GM12874 (cell line): Measurements from ENCODE around the gene ZNF780B.

Source experiments
- TF ChIP-seq, protein P1 (sequence below): IDR thresholded peaks from 2 replicates; pipeline ENCODE4 v1.5.1; 2011; ENCODE audit warnings: low read depth, mild to moderate bottlenecking, control low read depth, low read length, moderate library complexity; ENCODE audit not compliant: insufficient read depth

The ZNF780B gene

DNA sequence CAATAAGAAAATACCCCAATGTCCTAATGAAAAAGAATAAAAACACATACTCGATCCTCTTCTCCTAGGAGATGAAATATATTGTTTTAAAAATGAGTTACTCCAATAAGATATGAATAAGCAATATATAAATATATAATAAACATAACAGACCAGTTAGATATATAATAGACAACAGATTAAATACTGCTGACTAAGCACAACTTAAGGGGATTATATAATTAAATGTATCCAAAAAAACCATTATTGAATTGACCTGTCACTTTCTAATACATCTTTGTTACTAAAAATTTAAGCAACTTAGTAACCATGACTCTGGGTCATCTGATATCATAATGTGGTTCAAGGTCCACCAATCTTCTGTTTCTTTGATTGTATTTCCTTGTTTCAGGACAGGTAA, 14.0 kb upstream of the ZNF780B start:
- TF ChIP-seq, protein P1, sequence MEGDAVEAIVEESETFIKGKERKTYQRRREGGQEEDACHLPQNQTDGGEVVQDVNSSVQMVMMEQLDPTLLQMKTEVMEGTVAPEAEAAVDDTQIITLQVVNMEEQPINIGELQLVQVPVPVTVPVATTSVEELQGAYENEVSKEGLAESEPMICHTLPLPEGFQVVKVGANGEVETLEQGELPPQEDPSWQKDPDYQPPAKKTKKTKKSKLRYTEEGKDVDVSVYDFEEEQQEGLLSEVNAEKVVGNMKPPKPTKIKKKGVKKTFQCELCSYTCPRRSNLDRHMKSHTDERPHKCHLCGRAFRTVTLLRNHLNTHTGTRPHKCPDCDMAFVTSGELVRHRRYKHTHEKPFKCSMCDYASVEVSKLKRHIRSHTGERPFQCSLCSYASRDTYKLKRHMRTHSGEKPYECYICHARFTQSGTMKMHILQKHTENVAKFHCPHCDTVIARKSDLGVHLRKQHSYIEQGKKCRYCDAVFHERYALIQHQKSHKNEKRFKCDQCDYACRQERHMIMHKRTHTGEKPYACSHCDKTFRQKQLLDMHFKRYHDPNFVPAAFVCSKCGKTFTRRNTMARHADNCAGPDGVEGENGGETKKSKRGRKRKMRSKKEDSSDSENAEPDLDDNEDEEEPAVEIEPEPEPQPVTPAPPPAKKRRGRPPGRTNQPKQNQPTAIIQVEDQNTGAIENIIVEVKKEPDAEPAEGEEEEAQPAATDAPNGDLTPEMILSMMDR, result no peak

DNA sequence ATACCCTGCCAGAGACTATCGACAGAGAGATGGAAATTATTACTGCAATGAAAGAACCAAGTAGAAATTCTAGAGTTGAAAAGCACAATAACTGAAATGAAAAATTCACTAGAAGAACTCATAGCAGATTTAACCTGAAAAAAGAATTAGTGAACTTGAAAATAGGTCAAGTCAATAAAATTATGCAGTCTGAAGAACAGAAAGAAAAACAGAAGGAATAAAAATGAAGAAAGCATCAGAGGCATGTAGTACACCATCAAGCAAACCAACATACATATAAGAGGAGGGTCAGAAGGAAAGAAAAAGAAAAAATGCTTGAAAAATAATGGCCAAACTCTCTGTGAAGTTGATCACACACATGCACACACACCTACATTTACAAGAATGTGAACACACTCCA, 3.6 kb upstream of the ZNF780B start:
- TF ChIP-seq, protein P1, result no peak

DNA sequence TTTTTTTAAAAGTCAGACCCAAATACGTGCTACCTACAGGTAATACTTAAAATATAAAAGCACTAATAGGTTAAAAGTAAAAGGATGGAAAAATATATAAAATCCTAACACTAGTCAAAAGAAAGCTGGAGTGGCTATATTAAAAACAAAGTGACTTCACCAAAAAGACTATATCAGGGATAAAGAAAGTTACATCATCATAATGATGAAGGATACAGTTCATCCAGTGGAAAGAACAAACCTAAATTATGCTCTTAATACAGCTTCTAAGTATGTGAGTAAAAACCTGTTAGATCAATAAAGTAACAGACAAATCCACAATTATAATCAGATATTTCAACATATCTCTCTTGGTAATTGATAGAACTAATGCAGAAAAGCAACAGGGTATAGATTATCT, 1.1 kb upstream of the ZNF780B start:
- TF ChIP-seq, protein P1, result no peak

DNA sequence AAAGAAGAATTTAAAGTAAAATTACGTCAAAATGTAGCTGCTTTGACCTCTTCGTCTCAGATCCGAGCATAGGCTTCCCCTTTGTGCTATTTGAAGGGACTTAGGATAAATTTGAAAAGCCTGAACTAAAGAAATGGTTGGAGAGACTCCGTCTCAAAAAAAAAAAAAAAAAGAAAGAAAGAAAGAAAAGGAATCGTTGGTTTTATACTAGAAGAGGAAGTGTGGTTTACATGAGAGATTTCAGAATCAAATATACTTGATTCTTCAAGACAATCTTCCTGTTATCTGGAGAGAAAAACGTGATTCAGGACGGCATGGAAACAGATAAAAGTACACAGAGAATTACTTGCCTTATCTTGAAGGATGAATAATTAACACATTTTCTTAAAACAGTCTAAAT, 474 bp upstream of the ZNF780B start:
- TF ChIP-seq, protein P1, result no peak

DNA sequence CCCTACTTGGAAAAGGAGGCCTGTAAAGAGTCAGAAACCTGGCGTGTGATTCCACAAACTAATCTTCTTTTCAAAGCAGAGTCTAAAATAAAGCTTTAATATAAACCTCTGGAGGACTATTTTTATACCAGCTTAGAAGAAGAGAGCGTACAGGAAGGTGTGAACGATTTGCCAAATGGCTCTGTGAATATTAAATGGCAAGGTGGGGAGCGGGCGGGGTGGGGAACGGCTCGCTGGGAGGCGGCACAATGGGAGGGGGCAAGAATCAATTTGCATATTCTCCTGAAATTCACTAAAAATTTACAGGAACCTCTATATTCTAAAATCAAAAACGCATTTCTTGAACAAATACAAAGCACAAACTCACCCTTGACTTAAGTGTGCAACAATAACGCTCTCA, 982 bp downstream of the ZNF780B start:
- TF ChIP-seq, protein P1, result no peak

DNA sequence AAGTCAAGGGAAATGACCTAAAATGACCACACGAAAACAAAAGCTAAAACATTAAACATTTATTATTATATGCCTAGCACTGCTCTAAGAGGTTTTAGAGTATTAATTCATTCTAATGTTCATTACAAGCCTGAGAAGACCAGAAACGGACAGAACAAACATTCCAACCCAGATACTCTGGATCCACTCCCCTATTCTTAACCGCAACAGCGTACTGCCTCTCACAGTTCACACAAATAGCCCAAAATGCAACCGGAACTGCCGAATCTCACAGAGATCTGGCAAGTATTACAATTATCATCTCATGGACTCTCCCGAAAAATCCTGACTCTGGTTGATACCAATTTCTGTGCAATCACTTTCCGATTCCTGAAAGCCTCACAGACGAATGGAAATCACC, 1.4 kb downstream of the ZNF780B start:
- TF ChIP-seq, protein P1, result no peak

DNA sequence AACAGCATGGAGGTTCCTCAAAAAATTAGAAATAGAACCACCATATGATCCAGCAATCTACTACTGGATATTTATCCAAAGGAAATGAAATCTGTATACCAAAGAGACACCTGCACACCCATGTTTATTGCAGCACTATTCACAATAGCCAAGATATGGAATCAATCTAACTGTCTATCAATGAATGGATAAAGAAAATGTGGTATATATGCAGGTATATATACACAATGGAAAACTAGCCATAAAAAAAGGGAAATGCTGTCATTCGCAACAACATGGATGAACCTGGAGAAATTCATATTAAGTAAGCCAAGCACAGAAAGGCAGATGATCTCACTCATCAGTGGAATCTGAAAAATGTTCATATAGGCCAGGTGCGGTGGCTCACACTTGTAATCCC, 2.5 kb downstream of the ZNF780B start:
- TF ChIP-seq, protein P1, result no peak

DNA sequence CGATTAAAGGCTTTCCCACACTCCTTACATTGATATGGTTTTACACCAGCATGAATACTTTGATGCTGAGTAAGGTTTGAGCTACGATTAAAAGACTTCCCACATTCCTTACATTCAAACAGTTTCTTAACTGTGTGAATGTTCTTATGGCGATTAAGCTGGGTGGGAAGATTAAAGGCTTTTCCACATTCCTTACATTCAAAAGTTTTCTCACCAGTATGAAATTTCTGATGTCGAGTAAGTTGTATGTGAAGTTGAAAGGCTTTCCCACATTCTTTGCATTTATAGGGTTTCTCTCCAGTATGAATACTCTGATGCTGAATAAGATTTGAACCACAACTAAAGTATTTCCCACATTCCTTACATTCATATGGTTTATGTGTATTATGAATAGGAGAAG, 20.0 kb downstream of the ZNF780B start:
- TF ChIP-seq, protein P1, result no peak
